Aorta (tissue), 5 donors: ENCODE data around the gene PADI3. TPM values are rescaled to one million over a fixed set of nuclear protein-coding genes. Genes with fewer than 3 reads are reported as not detected.

Source experiments
- ATAC-seq: fragments of 200-7000 bp; cut with Tn5 transposase; one replicate; pipeline ENCODE4 v1.9.1; 2022; ENCODE audit warnings: moderate library complexity; ENCODE audit not compliant: low FRiP score
- DNase-seq, 2 donors: peaks; one replicate each; pipeline ENCODE4 v3.0.0-alpha.2; 2020
- H3K27ac ChIP-seq, 2 donors: one replicate each; pipeline ENCODE4 v1.5.1; 2013; ENCODE audit warnings: low read length in 2 of 2, mild to moderate bottlenecking in 2 of 2, moderate library complexity in 2 of 2, control low read depth in 1 of 2, inconsistent platforms in 1 of 2, low read depth in 1 of 2
- H3K27me3 ChIP-seq, 2 donors: one replicate each; pipeline ENCODE4 v1.6.1; 2013; ENCODE audit warnings: control low read depth in 1 of 2, low read length in 1 of 2, mild to moderate bottlenecking in 1 of 2, moderate library complexity in 1 of 2; ENCODE audit not compliant: insufficient read depth in 2 of 2, control insufficient read depth in 1 of 2
- H3K36me3 ChIP-seq, 2 donors: one replicate each; pipeline ENCODE4 v1.6.1; 2013; ENCODE audit warnings: control low read depth in 1 of 2, low read length in 1 of 2, mild to moderate bottlenecking in 1 of 2; ENCODE audit not compliant: insufficient read depth in 2 of 2, control insufficient read depth in 1 of 2
- H3K4me1 ChIP-seq, 2 donors: one replicate each; pipeline ENCODE4 v1.6.1; 2013; ENCODE audit warnings: low read length in 2 of 2, control low read depth in 1 of 2, mild to moderate bottlenecking in 1 of 2, moderate library complexity in 1 of 2; ENCODE audit not compliant: insufficient read depth in 2 of 2, control insufficient read depth in 1 of 2
- H3K4me3 ChIP-seq, 2 donors: one replicate each; pipeline ENCODE4 v1.5.1; 2013; ENCODE audit warnings: low read length in 2 of 2, control low read depth in 1 of 2, mild to moderate bottlenecking in 1 of 2
- H3K9me3 ChIP-seq: one replicate; pipeline ENCODE4 v1.6.1; 2013; ENCODE audit warnings: mild to moderate bottlenecking, low read length; ENCODE audit not compliant: control insufficient read depth
- WGBS, 2 donors: extraction: QIAGEN DNeasy Blood & Tissue Kit; methylation state at CpG; one replicate each; pipeline ENCODE4 v1.1.7; 2013; 5-methylcytosine and 5-hydroxymethylcytosine counted together
- intact Hi-C, 2 donors: fragments of 100-400 bp; cut with DNase I; formaldehyde crosslinking; loops; one replicate each; pipeline versions ENCODE4 v1.14.2 to v1.15.0; 2022
- polyA plus RNA-seq, 2 donors: library from polyadenylated mRNA; stranded (reverse); fragments of 200-250 nt; gene quantifications; one replicate each; pipeline ENCODE4 v1.2.3, GENCODE V29; 2013
- total RNA-seq, 2 donors: library from RNA; stranded (reverse); fragmentation: NEBNext Ultra II Directional; extraction: Animal tissue kit (Norgen Biotek cat#: 25700); gene quantifications; one replicate each; pipeline ENCODE4 v1.2.1, GENCODE V29; 2021
- donor health status: healthy with polysubstance abuse.
- donor health status: Bipolar disorder and iron deficiency.
- donor health status: DM: no; HTN: no; CAD: no.
- donor health status: DM: no; HTN: no; CAD: no.
- donor health status: DM: yes; HTN: yes; CAD: no.

PADI3 gene
- total and polyA plus RNA-seq, 4 donors = not detected

GRCh38 chr1:17277511-17278159, 28.7 kb downstream of the PADI3 start:
- WGBS, 2 donors = 75 to 79% methylated on average over 8 of the region's 8 CpGs
- DNase-seq = no peak

GRCh38 chr1:17278996-17279830, 30.3 kb downstream of the PADI3 start:
- H3K36me3 ChIP-seq = no peaks in the 10 kb centered on the region
- no peak overlapping the region for H3K27ac ChIP-seq
- no peaks in the 10 kb centered on the region for H3K9me3 ChIP-seq
- no peaks in the 10 kb centered on the region for H3K27me3 ChIP-seq
- intact Hi-C loops = no loop called here
- DNase-seq (no peak), ATAC-seq (no peak)
- no peak overlapping the region for H3K4me3 ChIP-seq
- 81 to 83% methylated on average over 14 of the region's 14 CpGs for WGBS, 2 donors
- no peaks in the 10 kb centered on the region for H3K4me1 ChIP-seq

More at GRCh38 chr1:17277511-17278159, 28.7 kb downstream of the PADI3 start:
- intact Hi-C loops = no loop called here
- Histone ChIP-seq H3K4me3 (no peak overlapping the region), H3K36me3 (no peaks in the 10 kb centered on the region), H3K4me1 (no peaks in the 10 kb centered on the region), H3K27me3 (no peaks in the 10 kb centered on the region), H3K27ac (no peak overlapping the region), H3K9me3 (no peaks in the 10 kb centered on the region)
- ATAC-seq = no peak

- Histone ChIP-seq H3K9me3 (no peaks in the 10 kb centered on the region), H3K27ac (no peak overlapping the region), H3K4me1 (no peaks in the 10 kb centered on the region), H3K36me3 (no peaks in the 10 kb centered on the region), H3K4me3 (no peak overlapping the region), H3K27me3 (no peaks in the 10 kb centered on the region)
- 75 to 81% methylated on average over 7 of the region's 7 CpGs for WGBS, 2 donors
- intact Hi-C loops = no loop called here
- DNase-seq (no peak), ATAC-seq (no peak)
Observed at GRCh38 chr1:17280436-17280835, 31.5 kb downstream of the PADI3 start.

- H3K36me3 ChIP-seq = no peaks in the 10 kb centered on the region
- H3K9me3 ChIP-seq = no peaks in the 10 kb centered on the region
- H3K4me3 ChIP-seq = no peak overlapping the region
- H3K27me3 ChIP-seq = no peaks in the 10 kb centered on the region
- no peaks in the 10 kb centered on the region for H3K4me1 ChIP-seq
- DNase-seq (no peak), ATAC-seq (no peak)
- whole genome bisulfite sequencing, 2 donors = 54 to 59% methylated on average over 2 of the region's 2 CpGs
- intact Hi-C loops = no loop called here
- no peak overlapping the region for H3K27ac ChIP-seq
Observed at GRCh38 chr1:17280894-17281293, 32.0 kb downstream of the PADI3 start.

- no peak for ATAC-seq
- no peaks in the 10 kb centered on the region for H3K27me3 ChIP-seq
- no peak overlapping the region for H3K27ac ChIP-seq
- H3K9me3 ChIP-seq = peaks cover 2% of the 10 kb centered on the region
- no peak for DNase-seq
- H3K36me3 ChIP-seq = no peaks in the 10 kb centered on the region
- H3K4me1 ChIP-seq = no peaks in the 10 kb centered on the region
- no peak overlapping the region for H3K4me3 ChIP-seq
- 71 to 77% methylated on average over 8 of the region's 8 CpGs for WGBS, 2 donors
- intact Hi-C loops = no loop called here
Observed at GRCh38 chr1:17281775-17282181, 32.9 kb downstream of the PADI3 start.

- H3K36me3 ChIP-seq = no peaks in the 10 kb centered on the region
- 72 to 90% methylated on average over 5 of the region's 5 CpGs for WGBS, 2 donors
- peaks cover 2% of the 10 kb centered on the region for H3K9me3 ChIP-seq
- DNase-seq (no peak), ATAC-seq (no peak)
- H3K4me3 ChIP-seq = no peak overlapping the region
- intact Hi-C loops = no loop called here
- no peaks in the 10 kb centered on the region for H3K4me1 ChIP-seq
- H3K27ac ChIP-seq = no peak overlapping the region
- H3K27me3 ChIP-seq = no peaks in the 10 kb centered on the region
Observed at GRCh38 chr1:17282836-17283235, 33.9 kb downstream of the PADI3 start.

- H3K9me3 ChIP-seq = peaks cover 2% of the 10 kb centered on the region
- WGBS, 2 donors = 82 to 88% methylated on average over 5 of the region's 5 CpGs
- no peaks in the 10 kb centered on the region for H3K36me3 ChIP-seq
- no peak for ATAC-seq
- no peak overlapping the region for H3K27ac ChIP-seq
- H3K4me3 ChIP-seq = no peak overlapping the region
- H3K27me3 ChIP-seq = peaks cover 0 to 2% of the 10 kb centered on the region in 2 donors
- DNase-seq = no peak
- intact Hi-C loops = no loop called here
- H3K4me1 ChIP-seq = no peaks in the 10 kb centered on the region
Observed at GRCh38 chr1:17286646-17287045, 37.7 kb downstream of the PADI3 start.

GRCh38 chr1:17287130-17287776, 38.4 kb downstream of the PADI3 start:
- no peak overlapping the region for H3K27ac ChIP-seq
- peaks cover 2% of the 10 kb centered on the region for H3K9me3 ChIP-seq
- H3K4me3 ChIP-seq = no peak overlapping the region
- no peaks in the 10 kb centered on the region for H3K36me3 ChIP-seq
- H3K4me1 ChIP-seq = no peaks in the 10 kb centered on the region
- DNase-seq = no peak
- peaks cover 0 to 2% of the 10 kb centered on the region in 2 donors for H3K27me3 ChIP-seq
- WGBS, 2 donors = 88 to 92% methylated on average over 5 of the region's 5 CpGs
- intact Hi-C loops = no loop called here
- ATAC-seq = no peak
